WTC11 (cell line): Measurements from ENCODE around the gene TUNAR. TPM values are rescaled to one million over a fixed set of nuclear protein-coding genes. Genes with fewer than 3 reads are reported as not detected.

Experiments used
- ATAC-seq: fragments of 200-7000 bp; cut with Tn5 transposase; 2 replicates; pipeline ENCODE4 v1.10.0; 2021; ENCODE audit warnings: mild to moderate bottlenecking, moderate library complexity
- CTCF ChIA-PET: fragments of 300-600 bp; sonication (Branson Sonifier 250); formaldehyde crosslinking; loops from one replicate; lab custom pipeline; 2021; ENCODE audit warnings: antibody characterized with exemption; lab: Charles Lee
- POLR2A ChIA-PET: fragments of 350-600 bp; sonication (Branson Sonifier 250); formaldehyde crosslinking; loops from one replicate; lab custom pipeline; 2021; ENCODE audit warnings: antibody characterized with exemption; lab: Charles Lee
- DNase-seq: peaks from one replicate; pipeline ENCODE4 v3.0.0; 2021; ENCODE audit warnings: low spot score
- H3K27ac Mint-ChIP-seq: 2 replicates; pipeline ENCODE4 v1.8.0; 2021; ENCODE audit warnings: mixed read lengths
- H3K27me3 Mint-ChIP-seq: 2 replicates; pipeline ENCODE4 v1.8.0; 2021; ENCODE audit warnings: low read depth, mild to moderate bottlenecking, moderate library complexity, mixed read lengths
- H3K36me3 Mint-ChIP-seq: 2 replicates; pipeline ENCODE4 v1.8.0; 2021; ENCODE audit warnings: mixed read lengths
- H3K4me1 Mint-ChIP-seq: 2 replicates; pipeline ENCODE4 v1.8.0; 2022; ENCODE audit warnings: mixed read lengths
- H3K4me3 Mint-ChIP-seq: 2 replicates; pipeline ENCODE4 v1.8.0; 2021; ENCODE audit warnings: mild to moderate bottlenecking, moderate library complexity, mixed read lengths
- H3K9me3 Mint-ChIP-seq: 2 replicates; pipeline ENCODE4 v1.8.0; 2021; ENCODE audit warnings: mixed read lengths
- ARID4B ChIP-seq: sonication (generic); formaldehyde crosslinking; IDR thresholded peaks from 2 replicates; pipeline ENCODE4 v1.8.0; 2023; ENCODE audit warnings: missing genetic modification reagents, mild to moderate bottlenecking, borderline replicate concordance
- CBFB ChIP-seq: sonication (generic); formaldehyde crosslinking; IDR thresholded peaks from 2 replicates; pipeline ENCODE4 v1.8.1; 2022; ENCODE audit warnings: mild to moderate bottlenecking, low read depth, missing genetic modification reagents
- CREM ChIP-seq: sonication (generic); formaldehyde crosslinking; IDR thresholded peaks from 2 replicates; pipeline ENCODE4 v1.8.1; 2022; ENCODE audit warnings: mild to moderate bottlenecking, missing genetic modification reagents, moderate library complexity
- FOXK1 ChIP-seq: sonication (generic); formaldehyde crosslinking; IDR thresholded peaks from 2 replicates; pipeline ENCODE4 v1.8.0; 2022; ENCODE audit warnings: mild to moderate bottlenecking, moderate library complexity, missing genetic modification reagents
- GTF2I ChIP-seq: fragments of 250-450 bp; sonication (Bioruptor Pico); conservative IDR thresholded peaks from 2 replicates; pipeline ENCODE4 v1.4.0; 2021; ENCODE audit warnings: mild to moderate bottlenecking
- HMGXB4 ChIP-seq: sonication (generic); formaldehyde crosslinking; IDR thresholded peaks from 2 replicates; pipeline ENCODE4 v1.8.1; 2023; ENCODE audit warnings: mild to moderate bottlenecking, moderate library complexity, missing genetic modification reagents
- IRF1 ChIP-seq: sonication (generic); formaldehyde crosslinking; IDR thresholded peaks from 2 replicates; pipeline ENCODE4 v1.8.0; 2023; ENCODE audit warnings: missing genetic modification reagents
- MXD4 ChIP-seq: fragments of 250-450 bp; sonication (Bioruptor Pico); IDR thresholded peaks from 2 replicates; pipeline ENCODE4 v1.8.0; 2021; ENCODE audit warnings: mild to moderate bottlenecking, moderate library complexity, borderline replicate concordance
- TCF7 ChIP-seq: sonication (generic); formaldehyde crosslinking; IDR thresholded peaks from 2 replicates; pipeline ENCODE4 v1.8.0; 2022; ENCODE audit warnings: mild to moderate bottlenecking, low read depth, missing genetic modification reagents, moderate library complexity
- TP53 ChIP-seq: sonication (generic); formaldehyde crosslinking; IDR thresholded peaks from 2 replicates; pipeline ENCODE4 v1.8.1; 2023; ENCODE audit warnings: mild to moderate bottlenecking, missing genetic modification reagents
- ZNF138 ChIP-seq: sonication (generic); formaldehyde crosslinking; conservative IDR thresholded peaks from 2 replicates; pipeline ENCODE4 v1.8.1; 2022; ENCODE audit warnings: mild to moderate bottlenecking, moderate library complexity, missing genetic modification reagents
- ZNF219 ChIP-seq: sonication (generic); formaldehyde crosslinking; IDR thresholded peaks from 2 replicates; pipeline ENCODE4 v1.8.0; 2023; ENCODE audit warnings: missing genetic modification reagents, mild to moderate bottlenecking, borderline replicate concordance
- ZNF263 ChIP-seq: sonication (generic); formaldehyde crosslinking; IDR thresholded peaks from 2 replicates; pipeline ENCODE4 v1.8.1; 2022; ENCODE audit warnings: low read depth, mild to moderate bottlenecking, moderate library complexity, missing genetic modification reagents
- ZNF423 ChIP-seq: fragments of 250-450 bp; sonication (Bioruptor Pico); IDR thresholded peaks from 2 replicates; pipeline ENCODE4 v2.1.2; 2022; ENCODE audit warnings: mild to moderate bottlenecking, moderate library complexity
- ZNF425 ChIP-seq: fragments of 250-450 bp; sonication (Bioruptor Pico); conservative IDR thresholded peaks from 2 replicates; pipeline ENCODE4 v1.9.0; 2021; ENCODE audit warnings: mild to moderate bottlenecking
- ZNF532 ChIP-seq: fragments of 250-450 bp; sonication (Bioruptor Pico); IDR thresholded peaks from 2 replicates; pipeline ENCODE4 v1.9.0; 2021; ENCODE audit warnings: mild to moderate bottlenecking, borderline replicate concordance
- total RNA-seq: library from RNA; stranded (reverse); gene quantifications from 3 replicates; pipeline ENCODE4 v1.2.3, GENCODE V29; 2021

The TUNAR gene
- total RNA-seq, 1 experiment from 2014 or later = 36.3 TPM

- no peak for TF ChIP-seq MXD4
- no peak for TF ChIP-seq IRF1 (CRISPR knock-in tag)
- no peak for TF ChIP-seq ZNF219 (CRISPR knock-in tag)
Observed at GRCh38 chr14:95906591-95906990, 30.0 kb downstream of the TUNAR start (continued).

- H3K27ac Mint-ChIP-seq = 0 out of 2 replicates have a peak overlapping the region, but pooled peaks have one; percentile 29
- H3K9me3 Mint-ChIP-seq = no peaks in the 10 kb centered on the region
- no peak overlapping the region for H3K4me3 Mint-ChIP-seq
- CTCF ChIA-PET = interaction anchor here (1.0 to 2.4 kb wide), 6 partner anchors 10 to 188 kb away, joined by 3 to 11 read pairs (median 6); no protein-coding TSS in a partner anchor
- TF ChIP-seq HMGXB4 (no peak), ZNF138 (CRISPR knock-in tag) (no peak), ARID4B (CRISPR knock-in tag) (no peak)
- POLR2A ChIA-PET = no interaction called here
- ATAC-seq = no peak
- H3K4me1 Mint-ChIP-seq = peaks cover 43% of the 10 kb centered on the region
- H3K27me3 Mint-ChIP-seq = no peaks in the 10 kb centered on the region
- no peak for DNase-seq
- H3K36me3 Mint-ChIP-seq = peaks cover 26% of the 10 kb centered on the region
Observed at GRCh38 chr14:95910628-95911027, 34.0 kb downstream of the TUNAR start.

- no peaks in the 10 kb centered on the region for H3K9me3 Mint-ChIP-seq
- TF ChIP-seq TP53 (CRISPR knock-in tag) = no peak
- TF ChIP-seq ZNF423 (CRISPR knock-in tag) = no peak
- no peak for TF ChIP-seq TCF7
- no peak for TF ChIP-seq FOXK1 (CRISPR knock-in tag)
- no peak for TF ChIP-seq CBFB
- TF ChIP-seq ZNF532 (CRISPR knock-in tag) = no peak
- TF ChIP-seq ZNF263 = no peak
- TF ChIP-seq GTF2I (CRISPR knock-in tag) = no peak
- TF ChIP-seq CREM = no peak
- no peak for TF ChIP-seq IRF1 (CRISPR knock-in tag)
- TF ChIP-seq ZNF425 = no peak
- TF ChIP-seq, all 79 proteins: peak for 0
- Mint-ChIP-seq H3K4me3 (no peak overlapping the region), H3K27me3 (no peaks in the 10 kb centered on the region), H3K4me1 (peaks cover 48% of the 10 kb centered on the region), H3K27ac (no peak overlapping the region), H3K36me3 (peaks cover 20% of the 10 kb centered on the region)
- ChIA-PET POLR2A (no interaction called here), CTCF (interaction anchor here (0.8 to 1.9 kb wide), 4 partner anchors 9 to 68 kb away, joined by 3 to 6 read pairs (median 4); no protein-coding TSS in a partner anchor)
- ATAC-seq = no peak
- no peak for DNase-seq
Observed at GRCh38 chr14:95911456-95911855, 34.8 kb downstream of the TUNAR start.
